ENCODE measurements around the gene RINL.
"Not testable (repeated sequence)": the region's sequence is repeated elsewhere in the genome, so short reads cannot be mapped to it uniquely, and the experiment has no call there.

Gene RINL

GRCh38 chr19:38834104-38834490, 44.0 kb downstream of the RINL start:
- DNase-seq (ENCODE audit: low spot score): no peak

- no peak for DNase-seq (ENCODE audit: low spot score)
Measured at GRCh38 chr19:38833092-38833425, 45.0 kb downstream of the RINL start.

- peak; percentile 89 for DNase-seq (ENCODE audit: low spot score)
Measured at GRCh38 chr19:38831142-38831605, 46.9 kb downstream of the RINL start.

GRCh38 chr19:38830039-38830733, 47.9 kb downstream of the RINL start:
- peak; percentile 27 for DNase-seq (ENCODE audit: low spot score)

- DNase-seq (ENCODE audit: low spot score): not testable (repeated sequence)
Measured at GRCh38 chr19:38829203-38829602, 48.9 kb downstream of the RINL start.

GRCh38 chr19:38826856-38827551, 51.1 kb downstream of the RINL start:
- DNase-seq (ENCODE audit: low spot score): no peak

GRCh38 chr19:38825936-38826335, 52.1 kb downstream of the RINL start:
- DNase-seq (ENCODE audit: low spot score): not testable (repeated sequence)

GRCh38 chr19:38821230-38821825, 56.7 kb downstream of the RINL start:
- not testable (repeated sequence) for DNase-seq (ENCODE audit: low spot score)

- no peak for DNase-seq (ENCODE audit: low spot score)
Measured at GRCh38 chr19:38819231-38819920, 58.7 kb downstream of the RINL start.
